ENCODE data around the gene ATP2A3. TPM values are rescaled to one million over a fixed set of nuclear protein-coding genes. Genes with fewer than 3 reads are reported as not detected.

Gene ATP2A3
- total RNA-seq, 1 experiment from 2014 or later: 13.3 TPM

GRCh38 chr17:3919123-3919624 lies 45.1 kb downstream of the ATP2A3 start:
- Histone ChIP-seq H2BK5ac (ENCODE audit: insufficient read length, low read length) (no peak overlapping the region), H3K4ac (ENCODE audit: low read depth, low read length) (no peak overlapping the region), H3T11ph (ENCODE audit: low read length) (no peak overlapping the region), H3K9ac (ENCODE audit: extremely low read depth, insufficient read length, low read length) (no peak overlapping the region), H4K5ac (ENCODE audit: insufficient read length, low read depth, low read length) (no peak overlapping the region), H4K8ac (replicated peaks; ENCODE audit: insufficient read length, low read depth, low read length) (no peak overlapping the region), H3K18ac (ENCODE audit: insufficient read length, low read depth, low read length) (no peak overlapping the region), H3K27ac (ENCODE audit: insufficient read length, low read depth, low read length) (no peak overlapping the region), H3K23ac (ENCODE audit: insufficient read length, low read depth, low read length) (no peak overlapping the region), H3K79me2 (ENCODE audit: insufficient read depth, low read length) (no peaks in the 10 kb centered on the region), H2AK5ac (ENCODE audit: insufficient read length, low read length) (no peak overlapping the region), H3K4me2 (ENCODE audit: insufficient read depth, insufficient read length, low read length) (no peak overlapping the region), H3K79me1 (ENCODE audit: insufficient read depth, low read depth, low read length, poor library complexity, severe bottlenecking) (no peaks in the 10 kb centered on the region), H2BK12ac (ENCODE audit: insufficient read length, low read depth, low read length) (no peak overlapping the region), H3K27me3 (ENCODE audit: insufficient read depth, low read length) (no peaks in the 10 kb centered on the region), H2AFZ (ENCODE audit: low read length) (no peak overlapping the region), H3K4me1 (ENCODE audit: insufficient read depth, low read length) (no peaks in the 10 kb centered on the region), H2BK120ac (ENCODE audit: low read depth, low read length, poor library complexity, severe bottlenecking) (no peak overlapping the region), H2BK20ac (ENCODE audit: low read depth, low read length, poor library complexity, severe bottlenecking) (no peak overlapping the region), H3K9me3 (ENCODE audit: control insufficient read depth, low read depth, low read length) (no peaks in the 10 kb centered on the region), H4K20me1 (ENCODE audit: control insufficient read depth, insufficient read depth, insufficient read length) (no peaks in the 10 kb centered on the region), H4K91ac (ENCODE audit: insufficient read length, low read depth, low read length) (no peak overlapping the region), H3K23me2 (ENCODE audit: insufficient read length, low read depth, low read length, poor library complexity, severe bottlenecking) (no peaks in the 10 kb centered on the region), H2BK15ac (ENCODE audit: low read depth, low read length) (no peak overlapping the region), H3K56ac (ENCODE audit: insufficient read length, low read depth, low read length) (no peak overlapping the region), H3K14ac (ENCODE audit: insufficient read depth, low read length) (no peak overlapping the region; the same call in 1 of the 2 replicates)
- Mint-ChIP-seq H3K27ac (no peak overlapping the region), H3K27me3 (ENCODE audit: low read depth) (no peaks in the 10 kb centered on the region), H3K4me3 (no peak overlapping the region), H3K9me3 (no peaks in the 10 kb centered on the region), H3K4me1 (peaks cover 4 to 27% of the 10 kb centered on the region in 2 experiments; a peak in 2 of 4 replicates), H3K36me3 (ENCODE audit: insufficient read depth in 1 of 3, low read depth in 3 of 3) (no peaks in the 10 kb centered on the region)
- no peak for DNase-seq
- no CpG with 5 or more reads among the region's 22 CpGs for WGBS (ENCODE audit: extremely low coverage, insufficient read length, low lambda C conversion rate)
- no peak for TF ChIP-seq CTCF (conservative IDR thresholded peaks at IDR 0.05)

Measured in H9 (cell line).